GM12864 (cell line): Measurements from ENCODE around the gene GAPDH.
A peak's percentile ranks its signal among the peaks of the same experiment; 100 is the strongest.
"Not testable (repeated sequence)": the region's sequence is repeated elsewhere in the genome, so short reads cannot be mapped to it uniquely, and the experiment has no call there.

Experiments used
- DNase-seq: peaks from one replicate; pipeline ENCODE4 v3.0.0-alpha.2; 2011; ENCODE audit warnings: low read depth
- H3K4me3 ChIP-seq: 2 replicates; pipeline ENCODE4 v1.5.1; 2011; ENCODE audit warnings: mild to moderate bottlenecking, low read depth, low read length, control low read depth
- TF ChIP-seq, protein P1 (sequence below): IDR thresholded peaks from 2 replicates; pipeline ENCODE4 v1.5.1; 2011; ENCODE audit warnings: low read depth, mild to moderate bottlenecking, moderate library complexity, low read length, control low read depth, inconsistent platforms; ENCODE audit errors: missing control alignments

The GAPDH gene

DNA sequence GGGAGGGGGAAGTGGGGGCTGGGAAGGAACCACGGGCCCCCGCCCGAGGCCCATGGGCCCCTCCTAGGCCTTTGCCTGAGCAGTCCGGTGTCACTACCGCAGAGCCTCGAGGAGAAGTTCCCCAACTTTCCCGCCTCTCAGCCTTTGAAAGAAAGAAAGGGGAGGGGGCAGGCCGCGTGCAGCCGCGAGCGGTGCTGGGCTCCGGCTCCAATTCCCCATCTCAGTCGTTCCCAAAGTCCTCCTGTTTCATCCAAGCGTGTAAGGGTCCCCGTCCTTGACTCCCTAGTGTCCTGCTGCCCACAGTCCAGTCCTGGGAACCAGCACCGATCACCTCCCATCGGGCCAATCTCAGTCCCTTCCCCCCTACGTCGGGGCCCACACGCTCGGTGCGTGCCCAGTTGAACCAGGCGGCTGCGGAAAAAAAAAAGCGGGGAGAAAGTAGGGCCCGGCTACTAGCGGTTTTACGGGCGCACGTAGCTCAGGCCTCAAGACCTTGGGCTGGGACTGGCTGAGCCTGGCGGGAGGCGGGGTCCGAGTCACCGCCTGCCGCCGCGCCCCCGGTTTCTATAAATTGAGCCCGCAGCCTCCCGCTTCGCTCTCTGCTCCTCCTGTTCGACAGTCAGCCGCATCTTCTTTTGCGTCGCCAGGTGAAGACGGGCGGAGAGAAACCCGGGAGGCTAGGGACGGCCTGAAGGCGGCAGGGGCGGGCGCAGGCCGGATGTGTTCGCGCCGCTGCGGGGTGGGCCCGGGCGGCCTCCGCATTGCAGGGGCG is at the start of gene GAPDH:
GAPDH (plus strand) TSS at position 595 of the 772 bp plus-strand sequence. CDS start 316 bp downstream, outside the sequence.
- DNase-seq, result peak; percentile 89
- TF ChIP-seq, protein P1, sequence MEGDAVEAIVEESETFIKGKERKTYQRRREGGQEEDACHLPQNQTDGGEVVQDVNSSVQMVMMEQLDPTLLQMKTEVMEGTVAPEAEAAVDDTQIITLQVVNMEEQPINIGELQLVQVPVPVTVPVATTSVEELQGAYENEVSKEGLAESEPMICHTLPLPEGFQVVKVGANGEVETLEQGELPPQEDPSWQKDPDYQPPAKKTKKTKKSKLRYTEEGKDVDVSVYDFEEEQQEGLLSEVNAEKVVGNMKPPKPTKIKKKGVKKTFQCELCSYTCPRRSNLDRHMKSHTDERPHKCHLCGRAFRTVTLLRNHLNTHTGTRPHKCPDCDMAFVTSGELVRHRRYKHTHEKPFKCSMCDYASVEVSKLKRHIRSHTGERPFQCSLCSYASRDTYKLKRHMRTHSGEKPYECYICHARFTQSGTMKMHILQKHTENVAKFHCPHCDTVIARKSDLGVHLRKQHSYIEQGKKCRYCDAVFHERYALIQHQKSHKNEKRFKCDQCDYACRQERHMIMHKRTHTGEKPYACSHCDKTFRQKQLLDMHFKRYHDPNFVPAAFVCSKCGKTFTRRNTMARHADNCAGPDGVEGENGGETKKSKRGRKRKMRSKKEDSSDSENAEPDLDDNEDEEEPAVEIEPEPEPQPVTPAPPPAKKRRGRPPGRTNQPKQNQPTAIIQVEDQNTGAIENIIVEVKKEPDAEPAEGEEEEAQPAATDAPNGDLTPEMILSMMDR, result no peak
- H3K4me3 ChIP-seq, result peak within 1 kb of the TSS; percentile 80

DNA sequence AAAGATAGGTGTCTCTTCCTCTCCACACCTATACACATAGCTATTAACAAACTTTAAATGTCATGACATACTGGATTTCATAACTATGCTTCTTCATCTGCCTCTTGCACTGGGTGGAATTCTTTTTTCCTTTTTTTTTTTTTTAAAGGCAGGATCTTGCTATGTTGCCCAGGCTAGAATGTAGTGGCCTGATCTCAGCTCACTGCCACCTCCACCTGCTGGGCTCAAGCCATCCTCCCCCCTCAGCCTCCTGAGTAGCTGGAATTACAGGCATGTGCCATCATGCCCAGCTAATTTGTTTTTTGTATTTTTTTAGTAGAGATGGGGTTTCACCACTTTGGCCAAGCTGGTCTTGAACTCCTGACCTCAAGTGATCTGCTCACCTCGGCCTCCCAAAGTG is 46.1 kb upstream of the GAPDH start:
- DNase-seq, result no peak
- TF ChIP-seq, protein P1, result no peak
- H3K4me3 ChIP-seq, result no peak overlapping the region

DNA sequence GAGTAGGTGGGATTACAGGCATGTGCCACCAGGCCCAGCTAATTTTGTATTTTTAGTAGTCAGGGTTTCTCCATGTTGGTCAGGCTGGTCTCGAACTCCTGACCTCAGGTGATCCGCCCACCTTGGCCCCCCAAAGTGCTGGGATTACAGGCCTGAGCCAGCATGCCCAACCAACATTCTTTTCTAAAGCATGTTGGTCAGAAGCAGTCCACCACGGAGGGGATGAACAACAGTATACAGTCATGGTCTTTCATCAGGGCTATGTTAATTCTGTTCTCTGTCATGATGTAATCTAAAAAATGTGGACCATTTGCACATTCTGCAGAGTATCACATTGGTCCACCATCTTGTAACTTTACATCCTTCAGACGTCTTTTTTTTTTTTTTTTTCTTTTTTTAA is 44.9 kb upstream of the GAPDH start:
- TF ChIP-seq, protein P1, result no peak
- no peak overlapping the region for H3K4me3 ChIP-seq
- DNase-seq, result no peak

DNA sequence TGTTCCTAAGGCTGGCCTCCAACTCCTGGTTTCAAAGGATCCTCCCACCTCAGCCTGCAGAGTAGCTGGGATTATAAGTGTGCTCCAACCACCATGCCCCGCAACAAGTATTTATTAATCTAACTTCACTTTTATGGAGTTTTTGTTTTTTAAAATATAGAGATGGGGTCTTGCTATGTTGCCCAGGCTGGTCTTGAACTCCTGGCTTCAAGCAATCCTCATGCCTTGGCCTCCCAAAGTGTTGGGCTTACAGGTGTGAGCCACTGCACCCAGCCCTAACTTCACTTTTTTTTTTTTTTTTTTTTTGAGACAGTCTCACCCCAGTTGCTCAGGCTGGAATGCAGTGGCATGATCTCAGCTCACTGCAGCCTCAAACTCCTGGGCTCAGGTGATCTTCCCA is 43.6 kb upstream of the GAPDH start:
- H3K4me3 ChIP-seq, DNase-seq: not testable (repeated sequence)

DNA sequence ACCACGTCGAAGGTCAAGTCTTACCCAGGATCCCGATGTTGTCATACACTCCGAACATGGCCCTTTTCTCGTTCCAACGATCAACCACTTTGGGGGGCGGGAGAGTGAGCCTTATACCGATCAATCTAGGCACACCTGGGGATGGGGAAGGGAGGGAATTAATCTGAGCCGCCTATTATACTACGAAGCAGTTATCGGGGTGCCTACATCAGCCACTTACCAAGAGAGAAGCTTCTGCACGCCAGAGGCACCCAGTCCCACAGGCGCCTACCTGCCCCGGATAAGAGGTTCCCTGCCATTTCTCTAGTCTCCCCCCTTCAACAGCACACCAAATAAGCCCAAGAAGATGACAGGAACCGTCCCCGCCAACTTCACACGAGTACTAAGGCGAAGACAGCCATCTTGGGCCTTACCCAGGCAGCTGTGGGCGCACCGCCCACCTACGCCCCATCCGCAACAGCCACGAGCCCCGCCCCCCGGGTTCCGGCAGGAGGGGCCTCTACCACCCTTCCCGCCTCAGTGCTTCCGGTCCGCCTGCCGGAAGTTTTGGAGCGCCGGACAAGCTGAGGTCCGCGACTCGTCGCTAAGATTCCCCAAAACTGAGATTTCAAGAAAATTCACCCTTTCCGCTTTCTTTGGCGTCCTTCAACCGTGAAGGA is 41.4 kb upstream of the GAPDH start, which contains the start of gene MRPL51:
MRPL51 (minus strand) TSS at position 425 of the 659 bp plus-strand sequence; CDS start at position 299, 126 bp downstream.
- TF ChIP-seq, protein P1, result no peak
- peak; percentile 85 for DNase-seq
- peak within 1 kb of the TSS; percentile 90 for H3K4me3 ChIP-seq

DNA sequence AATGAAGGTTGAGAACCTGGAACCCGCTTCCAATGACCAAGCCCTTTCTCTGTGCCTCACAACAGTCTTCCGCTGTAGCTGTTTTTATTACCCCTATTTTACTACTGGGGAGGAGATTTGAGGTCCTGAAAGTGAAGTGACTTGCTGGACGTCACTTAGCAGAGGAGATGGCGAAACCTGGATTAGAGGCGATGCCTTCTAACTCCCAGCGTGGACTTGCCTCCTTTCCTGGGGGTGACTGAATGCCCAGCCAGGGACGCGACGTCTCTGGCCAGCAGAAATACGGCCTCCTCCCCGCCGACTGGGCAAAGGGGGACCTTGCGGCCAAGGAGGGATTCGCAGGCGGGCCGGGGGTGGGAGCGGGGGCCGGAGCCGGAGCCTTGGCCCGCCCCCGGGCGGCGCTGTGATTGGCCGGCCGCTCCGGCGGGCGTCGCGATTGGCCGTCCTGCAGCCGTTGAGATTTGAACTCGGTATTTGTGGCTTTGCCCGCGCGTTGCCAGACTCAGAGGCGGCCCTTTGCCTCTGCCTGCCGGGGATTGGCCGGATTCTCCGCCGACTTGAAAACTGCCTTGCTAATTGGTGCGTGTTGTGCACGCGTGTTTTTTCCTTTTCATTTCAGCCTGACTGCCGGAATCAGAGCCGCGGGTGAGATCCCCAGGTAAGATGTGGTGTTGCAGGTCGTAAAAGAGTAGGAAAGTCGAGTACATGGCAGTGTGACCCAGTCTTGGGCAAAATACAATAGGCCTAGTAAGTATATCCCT is 40.6 kb upstream of the GAPDH start, which contains the start of gene NCAPD2:
NCAPD2 (plus strand) TSS at position 606 of the 761 bp plus-strand sequence. CDS start 997 bp downstream, outside the sequence.
- H3K4me3 ChIP-seq, result peak within 1 kb of the TSS; percentile 90
- TF ChIP-seq, protein P1, result peak; percentile 33
- peak; percentile 90 for DNase-seq

DNA sequence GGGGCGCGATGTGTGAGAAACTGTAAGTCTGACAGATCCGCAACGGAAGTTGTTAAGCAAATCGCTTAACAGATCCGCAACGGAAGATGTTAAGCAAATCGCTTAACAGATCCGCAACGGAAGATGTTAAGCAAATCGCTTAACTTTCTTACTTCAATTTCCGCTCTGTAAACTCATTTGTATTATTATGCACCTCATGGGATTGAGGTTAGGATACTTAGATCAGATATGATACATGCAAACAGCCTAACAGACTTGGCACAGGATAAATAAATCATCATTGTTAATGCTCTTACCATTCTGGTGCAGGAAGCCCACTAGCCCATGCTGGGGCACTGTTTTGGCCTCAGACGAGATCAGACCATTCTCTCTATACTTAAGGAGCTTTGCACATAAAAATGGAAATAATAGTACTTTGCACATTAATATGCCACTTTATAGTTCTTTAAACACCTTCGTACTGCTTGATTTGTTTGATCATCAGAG is 40.0 kb upstream of the GAPDH start:
- TF ChIP-seq, protein P1, result peak; percentile 24
- DNase-seq, result peak; percentile 8
- peak overlapping the region; percentile 90 for H3K4me3 ChIP-seq
